Pancreas (tissue), 10 donors: ENCODE data around the gene USP46. TPM values are rescaled to one million over a fixed set of nuclear protein-coding genes. Genes with fewer than 3 reads are reported as not detected.

Source experiments
- ATAC-seq, 4 donors: fragments of 200-7000 bp; cut with Tn5 transposase; one replicate each; pipeline versions ENCODE4 v1.8.0 to v1.9.1; 2020; ENCODE audit warnings: mild to moderate bottlenecking in 4 of 4, moderate library complexity in 4 of 4
- DNase-seq, 6 donors: peaks; one replicate each; pipeline ENCODE4 v3.0.0-alpha.2; 2020
- FAIRE-seq: peaks from 2 replicates; lab custom pipeline; 2012; peaks lifted over from hg19 to GRCh38; lab: Jason Lieb, UNC
- H3K27ac ChIP-seq, 4 donors: fragments of 200-600 bp; sonication (generic); 1 replicate in 3 of 4; 2 replicates in 1 of 4; pipeline versions ENCODE4 v1.5.0 to v1.8.0; 2020
- H3K27me3 ChIP-seq, 4 donors: fragments of 200-600 bp; one replicate each; pipeline ENCODE4 v1.8.0; 2021
- H3K36me3 ChIP-seq, 3 donors: fragments of 200-600 bp; sonication (generic) in 1 of 3; one replicate each; pipeline versions ENCODE4 v1.5.0 to v1.8.0; 2020 to 2021
- H3K4me1 ChIP-seq, 3 donors: fragments of 200-600 bp; one replicate each; pipeline ENCODE4 v1.8.0; 2021
- H3K4me3 ChIP-seq, 4 donors: fragments of 200-600 bp; sonication (generic) in 2 of 4; one replicate each; pipeline versions ENCODE4 v1.5.0 to v1.8.0; 2020 to 2021
- H3K9me3 ChIP-seq, 4 donors: fragments of 200-600 bp; one replicate each; pipeline ENCODE4 v1.8.0; 2021
- CTCF ChIP-seq, 4 donors: fragments of 200-600 bp; sonication (generic) in 3 of 4; IDR thresholded peaks; one replicate each; pipeline versions ENCODE4 v1.5.0 to v1.8.0; 2021; ENCODE audit warnings: antibody characterized with exemption in 4 of 4
- WGBS, 2 donors: extraction: QIAGEN DNeasy Blood & Tissue Kit; methylation state at CpG; one replicate each; pipeline ENCODE4 v1.1.7; 2013; 5-methylcytosine and 5-hydroxymethylcytosine counted together
- intact Hi-C, 3 donors: fragments of 100-400 bp; cut with DNase I; formaldehyde crosslinking; loops; one replicate each; pipeline versions ENCODE4 v1.11.1 to v1.14.2; 2022
- polyA plus RNA-seq, 2 donors: library from polyadenylated mRNA; stranded (reverse); fragments of 200-250 nt; gene quantifications; one replicate each; pipeline ENCODE4 v1.2.3, GENCODE V29; 2013
- total RNA-seq, 6 donors: library from RNA; stranded (reverse); fragmentation: NEBNext Ultra II Directional in 4 of 6; extraction: Animal tissue kit (Norgen Biotek cat#: 25700) in 4 of 6; gene quantifications; one replicate each; pipeline versions ENCODE4 v1.2.1 to v1.2.4, GENCODE V29; 2021 to 2023
- donor health status: healthy with polysubstance abuse.
- donor health status: DM: no; HTN: no; CAD: no; lungs with moderate emphysema.
- donor health status: DM: no; HTN: no; CAD: no.
- donor health status: control.
- donor health status: control.
- donor health status: Bipolar disorder and iron deficiency.
- donor health status: DM: yes; HTN: yes; CAD: no.
- donor health status: DM: no; HTN: no; CAD: no.
- donor health status: DM: no; HTN: no; CAD: no.
- donor health status: DM: yes; HTN: yes; CAD: no.

USP46 gene
- total and polyA plus RNA-seq, 8 donors: 1.5 to 12.1 (median 9.3) TPM

- DNase-seq (peak in 1 of 6 donors; percentile 9), ATAC-seq (no peak), FAIRE-seq (no peak)
- H3K9me3 ChIP-seq: no peaks in the 10 kb centered on the region
- no peak for TF ChIP-seq CTCF (IDR thresholded peaks at IDR 0.05)
- H3K27me3 ChIP-seq: no peaks in the 10 kb centered on the region
- no peak overlapping the region for H3K27ac ChIP-seq
- no peak overlapping the region for H3K4me3 ChIP-seq
- intact Hi-C loops: no loop called here
- 84 to 89% methylated on average over 4 of the region's 4 CpGs for WGBS, 2 donors
- H3K4me1 ChIP-seq: no peaks in the 10 kb centered on the region
- no peaks in the 10 kb centered on the region for H3K36me3 ChIP-seq
Observed at GRCh38 chr4:52577624-52577962, 81.5 kb downstream of the USP46 start.

DNA sequence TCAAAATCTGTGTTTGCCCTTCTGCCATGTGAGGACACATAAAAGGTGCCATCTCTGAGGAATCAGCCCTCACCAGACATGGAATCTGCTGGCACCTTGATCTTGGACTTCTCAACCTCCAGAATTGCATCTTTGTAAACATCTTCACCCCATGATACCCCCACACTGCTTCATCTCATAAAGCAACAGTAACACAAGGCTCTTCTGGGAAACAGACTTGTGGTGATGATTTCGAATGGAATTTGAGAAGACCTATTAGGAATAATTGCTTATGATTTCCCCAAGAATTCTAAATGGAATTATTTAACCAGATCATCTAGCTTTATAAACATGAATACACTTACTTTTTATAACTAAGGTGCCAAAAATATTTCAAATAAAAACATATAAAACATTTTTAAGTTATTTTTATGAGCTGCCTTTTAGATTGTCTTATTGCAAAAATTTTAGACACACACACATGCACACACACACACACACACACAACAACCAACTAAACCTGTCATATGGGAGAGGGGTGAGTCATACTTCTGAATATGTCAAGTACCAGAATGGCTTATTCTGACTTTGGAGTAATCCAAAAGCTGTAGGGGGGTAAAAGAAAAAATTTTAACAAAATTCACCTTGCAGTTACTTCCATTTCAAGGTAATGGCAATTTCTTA, 82.0 kb downstream of the USP46 start:
- no peak for TF ChIP-seq CTCF (IDR thresholded peaks at IDR 0.05)
- Histone ChIP-seq H3K27me3 (no peaks in the 10 kb centered on the region), H3K4me3 (no peak overlapping the region), H3K4me1 (no peaks in the 10 kb centered on the region), H3K27ac (no peak overlapping the region), H3K36me3 (no peaks in the 10 kb centered on the region), H3K9me3 (no peaks in the 10 kb centered on the region)
- WGBS, 2 donors: 72 to 78% methylated on average over 1 of the region's 1 CpG
- no peak for DNase-seq
- intact Hi-C loops: no loop called here
- no peak for FAIRE-seq
- no peak for ATAC-seq

DNA sequence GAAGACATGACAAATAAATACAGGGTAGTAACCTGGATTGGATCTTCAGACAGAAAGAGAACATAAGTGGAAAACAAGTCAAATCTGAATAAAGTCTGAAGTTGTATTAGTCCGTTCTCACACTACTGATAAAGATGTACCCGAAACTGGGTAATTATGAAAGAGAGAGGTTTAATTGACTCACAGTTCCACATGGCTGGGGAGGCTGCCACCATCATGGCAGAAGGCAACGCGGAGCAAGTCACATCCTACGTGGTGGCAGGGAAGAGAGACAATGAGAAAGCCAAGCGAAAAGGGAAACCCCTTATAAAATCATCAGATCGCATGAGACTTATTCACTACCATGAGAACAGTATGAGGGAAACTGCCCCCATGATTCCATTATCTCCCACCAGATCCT, 82.8 kb downstream of the USP46 start:
- Histone ChIP-seq H3K27me3 (no peaks in the 10 kb centered on the region), H3K9me3 (no peaks in the 10 kb centered on the region), H3K36me3 (no peaks in the 10 kb centered on the region), H3K4me3 (no peak overlapping the region), H3K27ac (no peak overlapping the region), H3K4me1 (no peaks in the 10 kb centered on the region)
- no peak for TF ChIP-seq CTCF (IDR thresholded peaks at IDR 0.05)
- FAIRE-seq (no peak), ATAC-seq (no peak), DNase-seq (no peak)
- 91 to 95% methylated on average over 7 of the region's 7 CpGs for WGBS, 2 donors
- intact Hi-C loops: no loop called here

DNA sequence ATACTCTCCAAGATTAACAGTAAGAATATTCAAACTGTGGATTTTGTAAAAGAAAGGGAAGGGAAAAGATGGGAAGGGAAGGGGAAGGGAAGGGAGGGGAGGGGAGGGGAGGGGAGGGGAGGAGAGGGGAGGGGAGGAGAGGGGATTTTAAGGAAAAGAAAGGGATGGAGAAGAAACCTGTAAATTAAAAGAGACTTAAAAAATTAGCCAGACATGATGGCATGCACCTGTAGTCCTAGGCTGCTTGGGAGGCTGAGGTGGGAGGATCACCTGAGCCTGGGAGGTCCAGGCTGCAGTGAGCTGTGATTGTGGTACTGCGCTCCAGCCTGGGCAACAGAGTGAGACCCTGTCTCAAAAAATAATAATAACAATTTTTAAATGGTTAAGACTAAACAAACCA, 83.7 kb downstream of the USP46 start:
- Histone ChIP-seq H3K36me3 (no peaks in the 10 kb centered on the region), H3K27me3 (no peaks in the 10 kb centered on the region), H3K27ac (no peak overlapping the region), H3K4me1 (no peaks in the 10 kb centered on the region), H3K4me3 (no peak overlapping the region), H3K9me3 (no peaks in the 10 kb centered on the region)
- FAIRE-seq (no peak), DNase-seq (no peak), ATAC-seq (no peak)
- 95 to 97% methylated on average over 1 of the region's 1 CpG for WGBS, 2 donors
- no peak for TF ChIP-seq CTCF (IDR thresholded peaks at IDR 0.05)
- intact Hi-C loops: no loop called here

GRCh38 chr4:52574036-52574435, 85.1 kb downstream of the USP46 start:
- WGBS, 2 donors: 20 to 25% methylated on average over 5 of the region's 5 CpGs
- no peaks in the 10 kb centered on the region for H3K27me3 ChIP-seq
- no peak overlapping the region for H3K4me3 ChIP-seq
- ATAC-seq: no peak
- H3K9me3 ChIP-seq: no peaks in the 10 kb centered on the region
- H3K4me1 ChIP-seq: no peaks in the 10 kb centered on the region
- intact Hi-C loops: no loop called here
- H3K27ac ChIP-seq: no peak overlapping the region
- H3K36me3 ChIP-seq: no peaks in the 10 kb centered on the region
- no peak for DNase-seq
- FAIRE-seq: no peak
- TF ChIP-seq CTCF (IDR thresholded peaks at IDR 0.05): no peak
